Karpas-422 (cell line): ENCODE results near the gene RPL39. TPM values are rescaled to one million over a fixed set of nuclear protein-coding genes. Genes with fewer than 3 reads are reported as not detected.
"Not testable (repeated sequence)": the region's sequence is repeated elsewhere in the genome, so short reads cannot be mapped to it uniquely, and the experiment has no call there.

Source experiments
- DNase-seq: peaks from one replicate; pipeline ENCODE4 v3.0.0-alpha.2; 2015
- H2AFZ ChIP-seq: fragments of 200-600 bp; sonication (generic); 2 replicates; pipeline ENCODE4 v1.6.1; 2014; ENCODE audit warnings: antibody characterized with exemption, low read length, mixed read lengths
- H3K27ac ChIP-seq: fragments of 200-600 bp; sonication (generic); 2 replicates; pipeline ENCODE4 v1.5.1; 2014; ENCODE audit warnings: mild to moderate bottlenecking, low read length, moderate library complexity
- H3K27me3 ChIP-seq: fragments of 200-600 bp; sonication (generic); 2 replicates; pipeline ENCODE4 v1.6.1; 2014; ENCODE audit warnings: low read length, mixed read lengths
- H3K36me3 ChIP-seq: fragments of 200-600 bp; sonication (generic); 2 replicates; pipeline ENCODE4 v1.6.1; 2014; ENCODE audit warnings: low read length, mixed read lengths; ENCODE audit not compliant: insufficient read depth
- H3K4me1 ChIP-seq: fragments of 200-600 bp; sonication (generic); 2 replicates; pipeline ENCODE4 v1.6.1; 2014; ENCODE audit warnings: mild to moderate bottlenecking, low read length, mixed read lengths
- H3K4me2 ChIP-seq: fragments of 200-600 bp; sonication (generic); 2 replicates; pipeline ENCODE4 v1.6.1; 2014; ENCODE audit warnings: low read length, low read depth, mild to moderate bottlenecking; ENCODE audit not compliant: poor library complexity, severe bottlenecking
- H3K4me3 ChIP-seq: fragments of 200-600 bp; sonication (generic); 2 replicates; pipeline ENCODE4 v1.5.1; 2014; ENCODE audit warnings: mild to moderate bottlenecking, antibody characterized with exemption, low read length, mixed read lengths
- H3K79me2 ChIP-seq: fragments of 200-600 bp; sonication (generic); 2 replicates; pipeline ENCODE4 v1.6.1; 2014; ENCODE audit warnings: mild to moderate bottlenecking, low read length, mixed read lengths
- H3K9ac ChIP-seq: fragments of 200-600 bp; sonication (generic); 2 replicates; pipeline ENCODE4 v1.6.0; 2014; ENCODE audit warnings: low read length
- H3K9me2 ChIP-seq: fragments of 200-600 bp; sonication (generic), shearing (Covaris generic); replicated peaks from 2 replicates; pipeline ENCODE4 v1.6.0; 2014; ENCODE audit warnings: mild to moderate bottlenecking, low read length, moderate library complexity; ENCODE audit not compliant: insufficient read depth
- H3K9me3 ChIP-seq: fragments of 300-700, 200-600 bp; sonication (generic); 2 replicates; pipeline ENCODE4 v1.6.1; 2014; ENCODE audit warnings: low read length, mixed read lengths
- H4K20me1 ChIP-seq: fragments of 200-600 bp; sonication (generic); 2 replicates; pipeline ENCODE4 v1.6.1; 2014; ENCODE audit warnings: mild to moderate bottlenecking, antibody characterized with exemption, low read length, low read depth; ENCODE audit not compliant: insufficient read depth
- total RNA-seq: library from RNA; depleted of rRNA; stranded (reverse); fragments of >200 nt; shearing (Covaris generic); gene quantifications from 2 replicates; pipeline ENCODE4 v1.2.3, GENCODE V29; 2014; ENCODE audit warnings: low replicate concordance

RPL39 gene
- total RNA-seq, 1 experiment from 2014 or later, result 3,006 TPM

DNA sequence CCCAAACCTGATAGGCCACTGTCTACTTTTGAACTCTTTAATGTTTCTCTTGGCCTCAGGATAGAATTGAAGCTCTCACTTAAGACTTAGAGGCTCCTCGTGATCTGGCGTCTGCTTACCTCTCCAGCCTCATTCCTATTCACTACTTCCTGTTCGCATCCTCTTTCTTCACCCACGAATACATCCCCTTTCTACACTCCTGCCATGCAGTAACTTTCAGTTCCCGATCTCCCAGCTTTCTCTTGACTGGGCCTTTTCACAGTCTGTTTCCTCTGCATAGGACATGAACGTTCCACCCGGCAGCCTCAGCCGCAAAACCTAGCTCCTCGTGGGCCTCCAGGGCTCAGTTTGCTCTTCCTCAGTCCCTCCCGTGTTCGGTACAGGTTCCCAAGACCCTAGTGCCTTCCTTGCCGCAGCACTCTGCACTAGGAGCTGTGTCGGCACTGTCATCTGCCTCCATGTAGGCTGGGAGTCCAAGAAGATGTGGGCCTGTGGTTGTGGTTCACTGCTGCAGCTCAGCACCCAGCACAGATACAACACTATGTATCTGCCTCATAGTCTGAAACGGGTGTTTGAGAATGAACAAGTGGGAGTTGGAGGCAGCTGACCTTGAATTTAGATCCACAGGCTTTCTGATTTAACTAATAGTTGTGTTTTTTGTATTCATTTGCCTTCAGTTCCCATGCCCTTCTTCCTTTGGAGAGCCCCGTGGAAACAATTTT, 15.8 kb downstream of the RPL39 start:
- no peaks in the 10 kb centered on the region for H3K36me3 ChIP-seq
- H3K27me3 ChIP-seq, result no peaks in the 10 kb centered on the region
- no peak overlapping the region for H2AFZ ChIP-seq
- no peak overlapping the region for H3K9ac ChIP-seq
- no peaks in the 10 kb centered on the region for H3K9me3 ChIP-seq
- no peak overlapping the region for H3K27ac ChIP-seq
- no peaks in the 10 kb centered on the region for H3K4me1 ChIP-seq
- H3K4me2 ChIP-seq, result no peak overlapping the region
- no peak overlapping the region for H3K4me3 ChIP-seq
- no peaks in the 10 kb centered on the region for H4K20me1 ChIP-seq
- no peaks in the 10 kb centered on the region for H3K9me2 ChIP-seq
- DNase-seq, result no peak
- H3K79me2 ChIP-seq, result no peaks in the 10 kb centered on the region

DNA sequence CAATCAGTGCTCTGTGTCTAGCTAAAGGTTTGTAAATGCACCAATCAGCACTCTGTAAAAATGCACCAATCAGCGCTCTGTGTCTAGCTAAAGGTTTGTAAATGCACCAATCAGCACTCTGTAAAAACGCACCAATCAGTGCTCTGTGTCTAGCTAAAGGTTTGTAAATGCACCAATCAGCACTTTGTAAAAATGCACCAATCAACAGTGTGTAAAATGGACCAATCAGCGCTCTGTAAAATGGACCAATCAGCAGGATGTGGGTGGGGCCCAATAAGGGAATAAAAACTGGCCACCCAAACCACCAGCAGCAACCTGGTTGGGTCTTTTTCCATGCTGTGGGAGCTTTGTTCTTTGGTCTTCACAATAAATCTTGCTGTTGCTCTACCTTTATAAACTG, 22.0 kb downstream of the RPL39 start:
- not testable (repeated sequence) for H3K36me3 ChIP-seq, H3K4me1 ChIP-seq, H3K9me2 ChIP-seq, H4K20me1 ChIP-seq, H3K27me3 ChIP-seq, H3K4me3 ChIP-seq, H3K27ac ChIP-seq, H3K79me2 ChIP-seq, DNase-seq, H3K9me3 ChIP-seq, H2AFZ ChIP-seq, H3K9ac ChIP-seq, H3K4me2 ChIP-seq

DNA sequence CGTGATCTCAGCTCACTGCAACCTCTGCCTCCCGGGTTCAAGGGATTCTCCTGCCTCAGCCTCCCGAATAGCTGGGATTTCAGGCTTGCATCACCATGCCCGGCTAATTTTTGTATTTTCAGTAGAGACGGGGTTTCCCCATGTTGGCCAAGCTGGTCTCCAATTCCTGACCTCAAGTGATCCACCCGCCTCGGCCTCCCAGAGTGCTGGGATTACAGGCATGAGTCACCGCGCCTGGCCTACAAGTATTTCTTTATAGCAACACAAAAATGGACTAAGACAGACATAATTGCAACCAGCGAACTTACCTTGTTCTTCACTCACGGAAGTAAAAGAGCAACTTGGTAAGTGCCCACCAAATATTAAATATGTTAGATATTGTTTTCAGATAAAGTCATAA, 23.0 kb downstream of the RPL39 start:
- not testable (repeated sequence) for DNase-seq, H2AFZ ChIP-seq, H3K9me2 ChIP-seq, H3K79me2 ChIP-seq, H3K4me3 ChIP-seq, H3K4me2 ChIP-seq, H3K27me3 ChIP-seq, H4K20me1 ChIP-seq, H3K27ac ChIP-seq, H3K4me1 ChIP-seq, H3K9me3 ChIP-seq, H3K9ac ChIP-seq, H3K36me3 ChIP-seq

- H2AFZ ChIP-seq, result no peak overlapping the region
- H3K36me3 ChIP-seq, result no peaks in the 10 kb centered on the region
- H3K9me2 ChIP-seq, result no peaks in the 10 kb centered on the region
- H4K20me1 ChIP-seq, result no peaks in the 10 kb centered on the region
- H3K9me3 ChIP-seq, result no peaks in the 10 kb centered on the region
- H3K4me1 ChIP-seq, result no peaks in the 10 kb centered on the region
- H3K27me3 ChIP-seq, result no peaks in the 10 kb centered on the region
- no peaks in the 10 kb centered on the region for H3K79me2 ChIP-seq
- H3K4me3 ChIP-seq, result no peak overlapping the region
- no peak overlapping the region for H3K4me2 ChIP-seq
- H3K9ac ChIP-seq, result no peak overlapping the region
- no peak overlapping the region for H3K27ac ChIP-seq
- DNase-seq, result no peak
Observed at GRCh38 chrX:119763836-119764387, 27.5 kb downstream of the RPL39 start.

DNA sequence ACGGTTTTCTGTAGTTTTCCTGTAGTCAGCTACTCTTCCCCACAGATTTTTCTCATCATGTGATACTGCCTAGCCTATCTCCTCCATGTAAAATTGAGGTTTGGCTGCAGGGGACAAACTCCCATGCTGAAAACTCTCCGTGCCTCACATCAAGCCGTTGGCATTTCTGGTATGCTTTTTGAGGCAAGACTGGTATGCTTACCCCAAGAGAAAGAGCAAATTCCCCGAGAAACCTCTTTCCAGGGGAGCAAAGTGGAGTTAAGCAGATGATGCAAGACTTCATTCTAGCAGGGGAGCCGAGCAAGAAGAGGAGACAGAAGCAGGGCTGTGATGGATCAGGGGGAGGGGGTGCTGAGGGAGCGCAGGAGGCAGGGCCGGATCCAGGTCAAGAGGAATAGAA, 28.2 kb downstream of the RPL39 start:
- Histone ChIP-seq H3K4me2 (no peak overlapping the region), H3K79me2 (no peaks in the 10 kb centered on the region), H3K27me3 (no peaks in the 10 kb centered on the region), H3K36me3 (no peaks in the 10 kb centered on the region), H3K9me3 (no peaks in the 10 kb centered on the region), H3K9ac (no peak overlapping the region), H3K4me3 (no peak overlapping the region), H2AFZ (no peak overlapping the region), H3K4me1 (no peaks in the 10 kb centered on the region), H4K20me1 (no peaks in the 10 kb centered on the region), H3K27ac (no peak overlapping the region), H3K9me2 (no peaks in the 10 kb centered on the region)
- no peak for DNase-seq

DNA sequence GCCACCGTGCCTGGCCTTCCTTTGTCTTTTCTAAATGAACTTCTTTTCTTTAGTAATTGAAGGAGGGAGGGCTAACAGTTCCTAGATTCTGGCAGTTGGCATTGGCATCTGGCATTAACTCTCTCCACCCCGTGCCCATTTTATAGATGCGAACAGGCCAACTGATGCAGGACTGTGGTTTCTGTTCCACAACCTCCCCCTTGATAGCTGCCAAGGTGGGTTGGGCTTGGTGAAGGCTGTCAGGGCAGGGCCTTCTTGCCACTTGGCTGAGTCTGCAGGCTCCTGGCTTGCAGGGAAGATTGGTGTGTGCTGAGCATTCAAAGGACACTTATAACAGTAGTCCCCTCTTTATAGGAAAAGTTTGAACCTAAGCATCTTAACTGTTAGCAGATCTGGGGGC, 28.7 kb downstream of the RPL39 start:
- Histone ChIP-seq H3K36me3 (no peaks in the 10 kb centered on the region), H3K9me3 (no peaks in the 10 kb centered on the region), H4K20me1 (no peaks in the 10 kb centered on the region), H3K4me1 (peaks cover 3% of the 10 kb centered on the region; the same call in 1 of the 2 replicates), H3K9me2 (no peaks in the 10 kb centered on the region), H3K27ac (no peak overlapping the region), H3K27me3 (no peaks in the 10 kb centered on the region), H3K4me2 (no peak overlapping the region), H3K9ac (no peak overlapping the region), H2AFZ (no peak overlapping the region), H3K79me2 (no peaks in the 10 kb centered on the region), H3K4me3 (no peak overlapping the region)
- no peak for DNase-seq

GRCh38 chrX:119760026-119760877, 31.2 kb downstream of the RPL39 start:
- no peaks in the 10 kb centered on the region for H4K20me1 ChIP-seq
- H3K9me2 ChIP-seq, result no peaks in the 10 kb centered on the region
- DNase-seq, result no peak
- no peaks in the 10 kb centered on the region for H3K27me3 ChIP-seq
- no peak overlapping the region for H3K4me2 ChIP-seq
- no peak overlapping the region for H2AFZ ChIP-seq
- no peaks in the 10 kb centered on the region for H3K9me3 ChIP-seq
- H3K79me2 ChIP-seq, result no peaks in the 10 kb centered on the region
- no peak overlapping the region for H3K27ac ChIP-seq
- no peak overlapping the region for H3K4me3 ChIP-seq
- H3K4me1 ChIP-seq, result peaks cover 17% of the 10 kb centered on the region
- H3K36me3 ChIP-seq, result no peaks in the 10 kb centered on the region
- H3K9ac ChIP-seq, result no peak overlapping the region

DNA sequence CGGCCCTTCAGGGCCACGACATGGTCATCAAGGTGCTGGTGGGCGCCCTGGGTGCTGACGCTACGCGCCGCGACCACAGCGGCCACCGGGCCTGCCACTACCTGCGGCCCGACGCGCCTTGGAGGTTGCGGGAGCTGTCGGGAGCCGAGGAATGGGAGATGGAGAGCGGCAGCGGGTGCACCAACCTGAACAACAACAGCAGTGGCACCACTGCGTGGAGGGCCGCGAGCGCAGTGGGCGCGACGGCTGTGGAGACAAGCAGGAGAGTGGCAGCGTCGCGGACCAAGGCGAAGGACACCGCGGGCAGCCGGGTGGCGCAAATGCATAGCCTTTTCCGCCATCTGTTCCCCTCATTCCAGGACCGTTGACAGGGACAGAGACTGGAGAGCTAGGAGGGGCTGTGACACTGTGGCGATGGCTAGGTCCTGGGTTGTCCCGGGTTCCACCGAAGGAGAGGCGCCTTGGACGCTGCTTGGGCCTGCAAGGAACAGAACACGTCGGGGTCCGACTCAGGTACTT, 32.1 kb downstream of the RPL39 start:
- DNase-seq, result no peak
- H3K9me2 ChIP-seq, result no peaks in the 10 kb centered on the region
- no peaks in the 10 kb centered on the region for H3K9me3 ChIP-seq
- no peak overlapping the region for H3K9ac ChIP-seq
- peaks cover 25% of the 10 kb centered on the region for H3K4me1 ChIP-seq
- no peaks in the 10 kb centered on the region for H3K36me3 ChIP-seq
- H3K4me3 ChIP-seq, result no peak overlapping the region
- H3K27me3 ChIP-seq, result no peaks in the 10 kb centered on the region
- H3K79me2 ChIP-seq, result no peaks in the 10 kb centered on the region
- H3K27ac ChIP-seq, result no peak overlapping the region
- no peaks in the 10 kb centered on the region for H4K20me1 ChIP-seq
- no peak overlapping the region for H2AFZ ChIP-seq
- H3K4me2 ChIP-seq, result no peak overlapping the region
